Fibroblast of skin of abdomen (primary cell): ENCODE data around the gene RNF225.
"Not testable (repeated sequence)": the region's sequence is repeated elsewhere in the genome, so short reads cannot be mapped to it uniquely, and the experiment has no call there.

ENCODE experiments used
- DNase-seq: peaks from one replicate; pipeline ENCODE4 v3.0.0-alpha.2; 2013

RNF225 gene

DNA sequence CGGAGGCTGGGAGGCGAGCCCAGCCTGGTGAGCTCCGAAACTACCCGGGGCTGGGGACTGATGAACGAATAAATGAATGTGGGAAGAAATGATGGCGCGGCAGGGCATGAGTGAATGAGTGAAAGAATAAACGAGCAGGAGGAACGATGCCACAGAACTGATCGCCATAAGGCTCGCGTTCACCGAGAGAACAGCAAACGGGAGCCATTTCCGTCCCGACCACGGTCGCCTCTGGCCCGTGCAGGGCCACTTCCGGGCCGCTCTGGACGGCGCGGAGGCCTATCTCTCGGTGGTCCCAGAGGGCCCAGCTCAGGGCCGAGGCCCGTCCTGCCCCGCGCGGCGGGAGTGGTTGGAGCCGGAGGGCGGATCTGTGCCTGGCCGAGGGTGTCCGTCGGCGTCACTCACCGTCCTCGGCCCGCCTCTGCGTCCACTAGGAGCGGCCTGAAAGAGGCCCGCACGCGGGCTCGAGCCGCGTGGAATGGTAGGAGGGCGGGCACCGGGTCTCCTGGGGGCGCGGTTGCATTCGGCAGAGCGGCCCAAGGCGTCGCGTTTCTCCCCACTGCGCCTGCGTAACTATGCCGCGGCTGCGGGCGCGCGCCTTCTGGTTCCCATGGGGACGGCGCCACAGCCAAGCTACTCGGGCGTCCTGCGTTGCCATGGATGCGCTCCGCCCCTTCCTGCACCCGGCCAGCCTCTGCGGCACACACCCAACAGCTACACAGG, 33.0 kb upstream of the RNF225 start, which contains the start of gene ZNF497:
TSS of gene ZNF497 (minus strand) at position 480 of the 723 bp plus-strand sequence. CDS start 5,116 bp downstream, outside the sequence.
- peak; percentile 96 for DNase-seq

DNA sequence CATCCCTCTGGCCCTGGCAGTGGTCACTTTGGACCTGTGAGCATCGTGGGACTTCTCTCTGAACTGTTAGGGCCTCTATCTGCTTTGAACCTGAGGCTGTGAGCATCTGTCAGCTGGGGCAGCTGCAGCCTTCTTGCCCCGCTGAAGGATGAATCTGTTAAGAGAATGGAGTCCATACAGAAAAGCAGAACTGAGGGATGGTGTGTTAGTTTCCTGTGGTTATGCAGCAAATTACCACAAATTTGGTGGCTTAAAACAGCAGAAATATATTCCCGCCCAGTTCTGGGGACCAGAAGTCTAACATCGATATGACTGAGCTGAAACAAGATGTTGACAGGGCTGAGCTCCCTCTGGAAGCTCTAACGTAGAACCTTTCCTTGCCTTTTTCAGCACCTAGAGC, 31.3 kb upstream of the RNF225 start:
- DNase-seq = no peak

DNA sequence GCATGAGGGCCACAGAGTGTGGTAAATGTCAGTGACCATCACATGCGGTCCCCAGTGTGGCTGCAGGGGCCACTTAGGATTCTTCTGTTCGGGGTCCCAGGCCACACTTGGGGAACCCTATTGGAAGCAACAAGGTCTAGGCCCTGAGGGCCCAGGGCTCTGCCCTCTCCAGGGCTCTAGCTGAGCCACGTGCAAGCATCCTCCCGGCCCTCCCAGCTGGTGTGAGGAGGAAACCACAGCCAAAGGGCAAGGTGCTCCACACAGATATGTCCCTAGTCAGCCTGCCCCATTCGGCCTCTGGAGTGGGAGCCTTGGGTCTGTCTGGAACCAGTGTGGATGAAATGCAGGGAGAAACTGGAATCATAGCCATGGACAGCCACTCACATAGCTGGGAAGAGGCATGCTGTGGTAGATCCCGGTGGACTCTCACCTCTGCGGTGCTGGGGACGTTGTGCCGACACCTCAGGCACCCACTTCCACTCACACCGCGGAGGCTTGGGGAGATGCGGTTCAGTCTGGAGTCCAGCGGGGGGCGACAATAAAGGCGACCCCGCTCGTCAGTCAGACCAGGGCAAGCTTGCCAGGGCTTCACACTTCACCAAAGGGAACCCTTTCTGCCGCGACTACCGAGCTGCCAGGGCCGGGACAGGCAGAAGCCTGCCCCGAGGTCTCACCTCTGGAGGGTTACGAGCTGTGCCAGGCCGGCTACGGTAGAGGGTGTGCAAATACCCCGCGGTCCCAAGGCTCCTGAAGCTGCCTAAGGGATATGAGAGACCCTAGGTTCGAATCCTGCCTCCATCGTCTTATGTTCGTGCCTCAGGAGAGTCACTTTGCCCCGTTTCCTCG, 28.6 kb upstream of the RNF225 start:
- no peak for DNase-seq

- DNase-seq = no peak
Measured at GRCh38 chr19:58367698-58368454, 27.6 kb upstream of the RNF225 start.

DNA sequence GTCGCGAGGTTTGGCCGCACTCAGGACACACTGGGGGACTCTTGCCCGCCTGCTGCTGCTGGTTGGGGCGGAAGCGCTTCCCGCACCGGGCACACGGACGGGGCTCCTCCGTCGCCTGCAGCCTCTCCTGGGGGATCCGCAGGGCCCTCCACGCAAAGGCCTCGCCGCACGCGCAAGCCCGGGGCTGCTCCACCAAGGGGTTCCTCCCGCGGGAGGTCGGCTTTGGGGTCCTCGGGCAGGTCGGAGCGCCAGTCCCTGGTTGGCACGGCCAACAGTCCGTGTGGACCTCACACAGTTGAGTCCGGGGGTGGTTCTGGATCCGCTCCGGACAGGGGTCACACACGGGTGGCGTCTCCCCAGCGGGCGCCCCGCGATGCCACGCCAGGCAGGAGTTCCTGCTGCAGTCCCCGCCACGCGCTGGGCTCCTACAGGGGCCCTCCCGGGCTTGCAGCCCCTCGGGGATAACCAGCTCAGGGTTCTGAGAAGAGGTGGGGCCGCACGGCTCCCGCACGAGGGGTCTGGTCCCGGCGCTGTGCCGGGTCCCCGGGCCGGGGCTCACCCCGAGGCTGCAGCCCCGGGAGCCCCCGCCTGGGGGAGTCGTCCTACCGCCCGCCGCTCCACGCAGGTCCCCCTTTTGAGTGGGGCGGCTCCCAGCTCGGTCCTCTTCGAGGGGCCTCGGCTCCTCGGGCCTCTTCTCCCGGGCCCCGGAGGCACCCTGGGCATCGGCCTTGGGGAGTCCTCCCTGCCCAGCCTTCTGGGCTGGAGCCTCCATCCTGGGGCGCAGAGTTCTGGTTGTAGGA, 26.7 kb upstream of the RNF225 start:
- no peak for DNase-seq

GRCh38 chr19:58372311-58373133, 22.9 kb upstream of the RNF225 start:
- no peak for DNase-seq

DNA sequence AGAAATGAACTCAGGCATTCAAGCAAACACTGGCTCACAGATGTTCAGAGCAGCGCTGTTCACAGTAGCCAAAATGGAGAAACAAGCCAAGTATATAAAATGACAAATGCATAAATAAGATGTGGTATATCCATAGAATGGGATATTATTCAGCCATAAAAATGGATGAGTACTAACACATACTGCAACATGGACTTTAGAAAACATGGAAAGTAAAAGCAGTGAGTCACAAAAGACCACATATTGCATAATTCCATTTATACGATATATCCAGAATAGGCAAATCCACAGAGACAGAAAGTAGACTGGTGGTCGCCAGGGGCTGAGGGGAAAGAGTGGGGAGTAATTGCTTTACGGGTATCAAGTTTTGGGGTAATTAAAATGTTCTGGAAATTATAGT, 21.3 kb upstream of the RNF225 start:
- DNase-seq = no peak

- DNase-seq = not testable (repeated sequence)
Measured at GRCh38 chr19:58376724-58377123, 18.7 kb upstream of the RNF225 start.

DNA sequence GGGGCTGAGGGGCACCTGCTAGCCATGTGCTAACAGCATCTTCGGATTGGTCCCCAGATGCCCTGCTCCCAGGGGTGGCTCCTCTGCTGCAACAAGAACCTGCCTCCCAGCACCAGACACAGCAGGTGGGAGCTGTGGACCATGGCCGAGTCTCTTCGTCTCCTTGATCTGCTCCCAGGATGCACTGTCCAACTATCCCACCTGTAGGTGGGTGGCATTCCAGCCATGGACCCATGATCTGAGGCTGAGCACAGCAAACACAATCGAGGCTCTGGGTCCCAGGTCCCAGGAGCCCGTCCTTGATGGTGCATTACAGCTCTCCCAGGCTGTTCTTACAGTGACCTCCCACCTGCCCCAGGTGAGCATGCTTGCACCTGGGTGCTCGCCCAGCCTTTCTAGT, 16.2 kb upstream of the RNF225 start:
- DNase-seq = no peak

DNA sequence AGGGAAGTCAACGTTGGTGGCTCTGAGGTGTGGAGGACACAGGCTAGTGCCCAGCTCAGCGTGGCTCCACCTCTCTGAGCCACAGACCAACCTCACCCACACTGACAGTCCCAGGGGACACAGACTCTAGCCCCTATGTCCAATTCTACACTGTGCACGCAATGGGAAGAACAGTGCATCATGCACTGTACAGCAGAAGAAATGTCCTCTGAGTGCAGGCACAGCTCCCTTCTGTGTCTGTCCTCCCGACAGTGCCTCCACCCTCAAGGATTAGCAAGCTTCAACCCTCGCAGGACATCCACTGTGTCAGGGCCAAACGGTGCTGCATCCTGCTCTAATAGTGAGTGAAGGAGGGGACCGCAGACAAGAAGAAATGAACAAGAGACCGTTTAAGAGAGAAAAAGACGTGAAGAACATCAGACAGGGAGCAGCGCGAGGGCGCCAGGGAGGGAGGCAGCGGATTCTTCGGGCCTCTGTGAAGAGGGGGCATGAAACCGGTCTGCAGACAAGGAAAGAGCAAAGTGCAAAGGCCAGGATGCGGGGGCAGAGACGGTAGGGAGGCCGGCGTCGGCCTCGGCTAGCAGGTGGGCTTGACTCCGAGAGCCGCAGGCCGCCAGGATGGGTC, 15.3 kb upstream of the RNF225 start:
- DNase-seq = no peak

DNA sequence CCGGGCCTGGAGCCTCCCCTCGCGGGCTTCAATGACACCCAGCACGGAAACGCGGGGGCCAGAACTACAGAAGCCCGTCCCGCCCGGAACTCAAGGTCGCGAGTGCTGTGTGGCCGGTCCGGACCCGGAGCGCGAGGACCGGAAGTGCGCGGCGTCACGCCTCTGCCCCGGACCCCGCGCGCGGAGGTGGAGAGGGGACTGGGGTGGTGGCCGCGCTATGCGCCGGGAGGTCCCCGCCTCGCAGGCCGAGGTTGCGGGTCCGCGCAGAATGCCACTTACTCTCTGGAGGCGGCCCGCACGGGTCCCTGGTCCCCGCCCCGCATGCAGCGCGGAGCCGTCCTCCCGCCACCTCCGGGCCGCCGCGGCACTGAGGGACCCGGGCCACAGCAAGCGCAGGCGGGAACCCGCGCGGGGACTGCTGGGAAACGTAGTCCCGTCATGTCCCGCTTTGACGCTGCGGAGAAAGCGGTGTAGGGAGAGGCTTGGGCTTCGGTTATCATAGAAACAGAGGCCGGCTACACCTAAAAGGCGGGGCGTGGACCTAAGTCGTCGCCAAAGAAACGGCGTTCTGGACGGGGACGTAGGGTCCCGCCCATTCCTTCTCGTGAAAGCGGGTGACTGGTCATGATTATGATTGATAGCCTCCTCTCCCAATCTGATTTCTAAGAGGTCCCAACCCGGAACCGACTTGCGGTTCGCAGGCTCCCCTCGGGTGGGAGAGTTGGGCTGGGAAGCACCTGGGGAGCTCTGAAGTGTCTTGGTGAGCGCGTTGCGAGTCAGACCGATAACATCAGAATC, 14.6 kb upstream of the RNF225 start, which contains the start of gene ZNF837:
TSS of gene ZNF837 (minus strand) at position 369 of the 798 bp plus-strand sequence. CDS start 11,698 bp downstream, outside the sequence.
- peak; percentile 100 for DNase-seq

GRCh38 chr19:58381460-58382212, 13.8 kb upstream of the RNF225 start:
- DNase-seq = no peak

DNA sequence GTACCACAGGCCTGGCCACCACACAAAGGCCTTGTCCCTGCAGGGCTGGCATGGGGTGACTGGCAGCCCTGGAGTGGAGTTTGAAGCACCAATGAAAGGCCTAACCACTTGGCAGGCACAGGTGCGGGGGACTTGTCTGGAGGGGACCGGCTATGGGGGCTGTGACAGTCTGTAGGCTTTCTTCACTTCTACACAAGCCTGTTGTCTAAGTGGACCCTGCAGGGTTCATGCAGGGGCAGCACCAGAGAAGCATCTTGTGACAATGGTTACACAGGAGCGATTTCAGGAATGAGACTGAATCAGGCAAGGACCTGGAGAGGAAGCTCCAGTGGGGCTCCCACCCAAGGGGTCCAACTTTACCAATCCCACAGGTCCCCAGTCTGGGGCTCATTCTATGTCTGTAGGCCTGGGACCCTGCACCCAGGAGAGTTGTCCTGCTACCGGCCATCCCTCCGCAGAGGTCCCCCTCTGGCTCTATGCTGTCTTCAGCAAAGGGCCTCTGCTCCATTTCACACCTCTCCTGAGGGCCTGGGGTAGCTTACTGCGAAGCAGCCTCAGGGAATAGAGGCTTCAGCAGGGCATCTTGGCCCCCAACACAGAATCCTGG, 12.4 kb upstream of the RNF225 start:
- no peak for DNase-seq

- no peak for DNase-seq
Measured at GRCh38 chr19:58385313-58385890, 10.1 kb upstream of the RNF225 start.

- no peak for DNase-seq
Measured at GRCh38 chr19:58385891-58386575, 9.4 kb upstream of the RNF225 start.

- DNase-seq = peak; percentile 99
Measured at GRCh38 chr19:58386576-58387337, 8.7 kb upstream of the RNF225 start, which contains the start of gene RPS5. Gene RPS5 (plus strand): TSS chr19:58387269. CDS start chr19:58388138, 869 bp downstream.
